ENCODE data around the gene SHISA6.

GRCh38 chr17:11503308-11504035 is 262.5 kb downstream of the SHISA6 start:
- no peak for TF ChIP-seq EP300 (IDR thresholded peaks at IDR 0.05; ENCODE audit: low read depth)
- no peak for TF ChIP-seq CTCF (IDR thresholded peaks at IDR 0.05)
- TF ChIP-seq POLR2A (IDR thresholded peaks at IDR 0.05) = no peak
- TF ChIP-seq POLR2AphosphoS5 (IDR thresholded peaks at IDR 0.05) = no peak

Measured in transverse colon (tissue), 4 donors.